SK-N-SH (cell line): ENCODE measurements around the gene ABR. TPM values are rescaled to one million over a fixed set of nuclear protein-coding genes. Genes with fewer than 3 reads are reported as not detected.

Experiments
- CTCF ChIA-PET: fragments of 300-600, 350-600 bp; formaldehyde crosslinking; extraction: SDS; loops from one replicate; lab custom pipeline; 2021; lab: Yijun Ruan, JAX
- POLR2A ChIA-PET: fragments of 350-600 bp; sonication (Branson Sonifier 250); formaldehyde crosslinking; extraction: SDS; loops from one replicate; lab custom pipeline; 2020; ENCODE audit warnings: antibody characterized with exemption, inconsistent platforms; lab: Yijun Ruan, JAX
- DNase-seq: peaks from one replicate; pipeline ENCODE4 v3.0.0; 2012
- H2AFZ ChIP-seq: fragments of 200-600 bp; sonication (generic); 2 replicates; pipeline ENCODE4 v1.8.1; 2016; ENCODE audit warnings: antibody characterized with exemption, mild to moderate bottlenecking, low read depth
- H3F3A ChIP-seq: fragments of 200-600 bp; sonication (generic); replicated peaks from 2 replicates; pipeline ENCODE3; 2016; ENCODE audit warnings: antibody characterized with exemption, mild to moderate bottlenecking; ENCODE audit not compliant: insufficient read depth
- H3K27ac ChIP-seq, 2 experiments: fragments of 200-500 bp in 1 of 2; fragments of 200-600 bp in 1 of 2; sonication (Bioruptor generic) in 1 of 2; sonication (generic), shearing (Covaris generic) in 1 of 2; 2 replicates each; pipeline versions ENCODE4 v1.5.1 to v1.6.1; 2014 to 2016; ENCODE audit warnings: low read depth in 2 of 2, inconsistent platforms in 1 of 2, low read length in 1 of 2, mild to moderate bottlenecking in 1 of 2, mixed read lengths in 1 of 2
- H3K27me3 ChIP-seq: fragments of 200-600 bp; sonication (generic), shearing (Covaris generic); 2 replicates; pipeline ENCODE4 v1.6.1; 2016; ENCODE audit warnings: mixed run types; ENCODE audit not compliant: insufficient read depth
- H3K36me3 ChIP-seq, 2 experiments: fragments of 200-500 bp in 1 of 2; fragments of 200-600 bp in 1 of 2; sonication (Bioruptor generic) in 1 of 2; sonication (generic) in 1 of 2; replicated peaks in 1 of 2; 2 replicates each; pipeline versions ENCODE3 to v1.5.1; 2014 to 2016; ENCODE audit warnings: low read length in 1 of 2, mild to moderate bottlenecking in 1 of 2; ENCODE audit not compliant: insufficient read depth in 2 of 2, control insufficient read depth in 1 of 2
- H3K4me1 ChIP-seq, 2 experiments: fragments of 200-500 bp in 1 of 2; fragments of 200-600 bp in 1 of 2; sonication (Bioruptor generic) in 1 of 2; sonication (generic), shearing (Covaris generic) in 1 of 2; 2 replicates each; pipeline versions ENCODE4 v1.5.1 to v1.6.1; 2014 to 2016; ENCODE audit warnings: low read depth in 1 of 2, low read length in 1 of 2, mixed run types in 1 of 2; ENCODE audit not compliant: insufficient read depth in 2 of 2, control insufficient read depth in 1 of 2
- H3K4me2 ChIP-seq: fragments of 200-600 bp; sonication (generic), shearing (Covaris generic); 2 replicates; pipeline ENCODE4 v1.6.1; 2017; ENCODE audit warnings: mixed run types
- H3K4me3 ChIP-seq, 2 experiments: fragments of 200-500 bp in 1 of 2; fragments of 200-600 bp in 1 of 2; sonication (Bioruptor generic) in 1 of 2; sonication (generic), shearing (Covaris generic) in 1 of 2; 2 replicates each; pipeline versions ENCODE4 v1.5.1 to v1.8.1; 2014 to 2016; ENCODE audit warnings: low read depth in 2 of 2, inconsistent platforms in 1 of 2, low read length in 1 of 2, mild to moderate bottlenecking in 1 of 2, mixed read lengths in 1 of 2, moderate library complexity in 1 of 2
- H3K79me2 ChIP-seq: fragments of 200-600 bp; sonication (generic); 2 replicates; pipeline ENCODE4 v1.8.1; 2017; ENCODE audit warnings: mild to moderate bottlenecking; ENCODE audit not compliant: insufficient read depth
- H3K9ac ChIP-seq: fragments of 200-600 bp; sonication (generic); 2 replicates; pipeline ENCODE4 v1.6.1; 2017; ENCODE audit warnings: mixed run types
- H3K9me2 ChIP-seq: fragments of 200-600 bp; sonication (generic); 2 replicates; pipeline ENCODE4 v1.6.1; 2017; ENCODE audit warnings: mixed run types
- H3K9me3 ChIP-seq: fragments of 200-600 bp; sonication (generic); 2 replicates; pipeline ENCODE4 v1.6.1; 2017; ENCODE audit warnings: mixed run types, mild to moderate bottlenecking, moderate library complexity
- H4K20me1 ChIP-seq: fragments of 200-600 bp; sonication (generic); 2 replicates; pipeline ENCODE4 v1.6.1; 2017; ENCODE audit warnings: mild to moderate bottlenecking, mixed run types; ENCODE audit not compliant: insufficient read depth
- FOSL2 ChIP-seq: IDR thresholded peaks from 2 replicates; pipeline ENCODE4 v1.4.0; 2012; ENCODE audit warnings: low read depth, mild to moderate bottlenecking, moderate library complexity, borderline replicate concordance
- FOXJ3 ChIP-seq: sonication (generic); formaldehyde crosslinking; IDR thresholded peaks from 2 replicates; pipeline ENCODE4 v1.5.1; 2020; ENCODE audit warnings: mild to moderate bottlenecking, missing genetic modification reagents
- FOXM1 ChIP-seq: IDR thresholded peaks from 2 replicates; pipeline ENCODE4 v1.4.0; 2012; ENCODE audit warnings: low read depth, mild to moderate bottlenecking
- GABPA ChIP-seq: IDR thresholded peaks from 2 replicates; pipeline ENCODE4 v1.4.0; 2012; ENCODE audit warnings: low read depth, mild to moderate bottlenecking
- JUND ChIP-seq: IDR thresholded peaks from 2 replicates; pipeline ENCODE4 v1.4.0; 2012
- MEF2A ChIP-seq: IDR thresholded peaks from 2 replicates; pipeline ENCODE4 v1.4.0; 2012; ENCODE audit warnings: low read depth, borderline replicate concordance
- NRF1 ChIP-seq: IDR thresholded peaks from 2 replicates; pipeline ENCODE4 v1.6.1; 2012; ENCODE audit warnings: low read depth, mild to moderate bottlenecking, low read length
- POLR2AphosphoS5 ChIP-seq: IDR thresholded peaks from 2 replicates; pipeline ENCODE4 v1.6.1; 2012; ENCODE audit warnings: low read depth, low read length
- RCOR1 ChIP-seq: fragments of 150-350 bp; IDR thresholded peaks from 2 replicates; pipeline ENCODE4 v1.6.1; 2017; ENCODE audit warnings: antibody characterized with exemption, low read length
- SIN3A ChIP-seq: IDR thresholded peaks from 2 replicates; pipeline ENCODE4 v1.6.1; 2012; ENCODE audit warnings: low read depth, mild to moderate bottlenecking, low read length, moderate library complexity, borderline replicate concordance
- TAF1 ChIP-seq: IDR thresholded peaks from 2 replicates; pipeline ENCODE4 v1.6.1; 2012; ENCODE audit warnings: low read depth, mild to moderate bottlenecking, low read length, moderate library complexity, borderline replicate concordance
- TEAD4 ChIP-seq: IDR thresholded peaks from 2 replicates; pipeline ENCODE4 v1.4.0; 2012; ENCODE audit warnings: mild to moderate bottlenecking, borderline replicate concordance; ENCODE audit not compliant: insufficient read depth
- USF1 ChIP-seq: IDR thresholded peaks from 2 replicates; pipeline ENCODE4 v1.4.0; 2012; ENCODE audit warnings: low read depth, borderline replicate concordance
- YY1 ChIP-seq: IDR thresholded peaks from 2 replicates; pipeline ENCODE4 v1.4.0; 2012; ENCODE audit warnings: low read depth, mild to moderate bottlenecking
- ZBTB33 ChIP-seq: IDR thresholded peaks from 2 replicates; pipeline ENCODE4 v1.4.0; 2012; ENCODE audit warnings: low read depth, borderline replicate concordance
- WGBS: methylation state at CpG from one replicate; pipeline ENCODE4 v1.1.6; 2017; ENCODE audit warnings: low lambda C conversion rate; 5-methylcytosine and 5-hydroxymethylcytosine counted together
- polyA plus RNA-seq, 3 experiments: library from polyadenylated mRNA; depleted of rRNA; stranded (reverse); fragments of >200 nt; gene quantifications; 2 replicates each; pipeline ENCODE4 v1.2.3, GENCODE V29; 2012
- TF ChIP-seq, protein P1 (sequence below): fragments of 150-350 bp; IDR thresholded peaks from 2 replicates; pipeline ENCODE4 v1.6.1; 2016; ENCODE audit warnings: mild to moderate bottlenecking, low read depth, low read length
- TF ChIP-seq, protein P2 (sequence below): IDR thresholded peaks from 2 replicates; pipeline ENCODE4 v1.6.1; 2012; ENCODE audit warnings: mild to moderate bottlenecking, low read depth, low read length, moderate library complexity

ABR gene
- polyA plus RNA-seq, 1 of the 3 experiments (the other 2 are of a cell fraction), result 117 TPM

DNA sequence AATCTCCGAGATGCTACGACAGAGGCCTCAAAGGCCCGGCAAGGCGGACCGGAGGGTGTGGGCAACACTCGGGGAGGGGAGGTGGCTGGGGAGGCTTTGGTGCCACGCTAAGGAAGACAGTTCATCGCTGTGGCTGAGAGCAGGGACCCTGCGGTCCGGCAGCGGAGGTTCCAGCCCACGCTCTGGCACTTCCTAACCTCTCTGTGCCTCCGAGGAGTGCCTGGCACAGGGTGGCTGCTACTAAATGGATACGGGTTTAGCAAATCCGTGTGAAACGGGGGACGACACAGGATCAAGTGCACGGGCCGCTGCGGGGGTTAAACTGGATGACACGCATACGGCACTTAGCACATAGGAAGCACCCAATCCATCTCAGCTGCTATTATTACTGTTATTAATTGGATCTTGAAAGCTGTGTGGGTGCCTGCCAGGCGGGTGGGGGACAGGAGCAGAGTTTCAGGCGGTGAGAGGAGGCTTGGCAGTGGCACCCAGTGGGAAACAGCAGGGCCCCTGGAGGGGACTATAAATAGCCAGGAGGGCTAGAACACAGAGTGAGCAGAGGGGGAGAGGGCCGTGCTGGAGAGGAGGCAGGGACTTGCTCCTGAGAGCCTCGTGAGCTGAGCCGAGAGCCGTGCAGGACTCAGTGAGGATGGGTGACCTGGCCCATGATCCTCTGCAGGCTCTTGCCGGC, 45.0 kb downstream of the ABR start:
- ChIA-PET POLR2A (no interaction called here), CTCF (interaction anchor here (1.1 to 2.9 kb wide), 3 partner anchors 12 to 52 kb away, joined by 3 to 15 read pairs (median 9); no protein-coding TSS in a partner anchor)
- Histone ChIP-seq H2AFZ (no peak overlapping the region), H3F3A (peaks cover 6% of the 10 kb centered on the region), H3K4me1 (peaks cover 0 to 10% of the 10 kb centered on the region in 2 experiments; a peak in 2 of 4 replicates), H3K9me3 (no peaks in the 10 kb centered on the region), H3K79me2 (no peaks in the 10 kb centered on the region), H3K27ac (no peak overlapping the region), H3K4me3 (no peak overlapping the region), H3K9ac (no peak overlapping the region), H3K9me2 (no peaks in the 10 kb centered on the region), H3K36me3 (no peaks in the 10 kb centered on the region), H3K4me2 (no peak overlapping the region), H4K20me1 (no peaks in the 10 kb centered on the region), H3K27me3 (no peaks in the 10 kb centered on the region)
- DNase-seq, result no peak
- WGBS, result 85% methylated on average over 29 of the region's 29 CpGs
- TF ChIP-seq FOXJ3 (CRISPR knock-in tag) (no peak), ZBTB33 (no peak), USF1 (no peak), POLR2AphosphoS5 (no peak), YY1 (no peak), GABPA (no peak), NRF1 (no peak), TEAD4 (no peak), FOSL2 (no peak), FOXM1 (no peak), TAF1 (no peak), JUND (no peak), RCOR1 (no peak), SIN3A (no peak), MEF2A (no peak)
- TF ChIP-seq, protein P1, sequence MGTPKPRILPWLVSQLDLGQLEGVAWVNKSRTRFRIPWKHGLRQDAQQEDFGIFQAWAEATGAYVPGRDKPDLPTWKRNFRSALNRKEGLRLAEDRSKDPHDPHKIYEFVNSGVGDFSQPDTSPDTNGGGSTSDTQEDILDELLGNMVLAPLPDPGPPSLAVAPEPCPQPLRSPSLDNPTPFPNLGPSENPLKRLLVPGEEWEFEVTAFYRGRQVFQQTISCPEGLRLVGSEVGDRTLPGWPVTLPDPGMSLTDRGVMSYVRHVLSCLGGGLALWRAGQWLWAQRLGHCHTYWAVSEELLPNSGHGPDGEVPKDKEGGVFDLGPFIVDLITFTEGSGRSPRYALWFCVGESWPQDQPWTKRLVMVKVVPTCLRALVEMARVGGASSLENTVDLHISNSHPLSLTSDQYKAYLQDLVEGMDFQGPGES, result no peak
- TF ChIP-seq, protein P2, sequence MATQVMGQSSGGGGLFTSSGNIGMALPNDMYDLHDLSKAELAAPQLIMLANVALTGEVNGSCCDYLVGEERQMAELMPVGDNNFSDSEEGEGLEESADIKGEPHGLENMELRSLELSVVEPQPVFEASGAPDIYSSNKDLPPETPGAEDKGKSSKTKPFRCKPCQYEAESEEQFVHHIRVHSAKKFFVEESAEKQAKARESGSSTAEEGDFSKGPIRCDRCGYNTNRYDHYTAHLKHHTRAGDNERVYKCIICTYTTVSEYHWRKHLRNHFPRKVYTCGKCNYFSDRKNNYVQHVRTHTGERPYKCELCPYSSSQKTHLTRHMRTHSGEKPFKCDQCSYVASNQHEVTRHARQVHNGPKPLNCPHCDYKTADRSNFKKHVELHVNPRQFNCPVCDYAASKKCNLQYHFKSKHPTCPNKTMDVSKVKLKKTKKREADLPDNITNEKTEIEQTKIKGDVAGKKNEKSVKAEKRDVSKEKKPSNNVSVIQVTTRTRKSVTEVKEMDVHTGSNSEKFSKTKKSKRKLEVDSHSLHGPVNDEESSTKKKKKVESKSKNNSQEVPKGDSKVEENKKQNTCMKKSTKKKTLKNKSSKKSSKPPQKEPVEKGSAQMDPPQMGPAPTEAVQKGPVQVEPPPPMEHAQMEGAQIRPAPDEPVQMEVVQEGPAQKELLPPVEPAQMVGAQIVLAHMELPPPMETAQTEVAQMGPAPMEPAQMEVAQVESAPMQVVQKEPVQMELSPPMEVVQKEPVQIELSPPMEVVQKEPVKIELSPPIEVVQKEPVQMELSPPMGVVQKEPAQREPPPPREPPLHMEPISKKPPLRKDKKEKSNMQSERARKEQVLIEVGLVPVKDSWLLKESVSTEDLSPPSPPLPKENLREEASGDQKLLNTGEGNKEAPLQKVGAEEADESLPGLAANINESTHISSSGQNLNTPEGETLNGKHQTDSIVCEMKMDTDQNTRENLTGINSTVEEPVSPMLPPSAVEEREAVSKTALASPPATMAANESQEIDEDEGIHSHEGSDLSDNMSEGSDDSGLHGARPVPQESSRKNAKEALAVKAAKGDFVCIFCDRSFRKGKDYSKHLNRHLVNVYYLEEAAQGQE, result no peak
